Heart left ventricle (tissue), 13 donors: ENCODE results near the gene STARD7.

Experiments
- POLR2A ChIP-seq, 2 donors: fragments of 450-650 bp; IDR thresholded peaks; one replicate each; pipeline ENCODE4 v1.6.1; 2017; ENCODE audit warnings: antibody characterized with exemption in 2 of 2, mild to moderate bottlenecking in 2 of 2, moderate library complexity in 2 of 2
- TF ChIP-seq, protein P1 (sequence below), 12 donors: fragments of 200-600 bp; sonication (generic) in 4 of 12; IDR thresholded peaks; one replicate each; pipeline versions ENCODE4 v1.5.0 to v1.8.0; 2018 to 2022; ENCODE audit warnings: antibody characterized with exemption in 12 of 12, mild to moderate bottlenecking in 5 of 12
- donor health status: ischemic (EF 13 %, LVEDD 7.1; RV severe dilation, severe dysfunction).
- donor health status: DM: no; HTN: yes; CAD: no.
- donor health status: DM: no; HTN: no; CAD: no.
- donor health status: ischemic (EF 25% LVEDD 6.9; RV normal size, moderate dysfunction).
- donor health status: ischemic (EF 25% LVEDD 5.7; RV mildly dilated, moderate dysfunction).
- donor health status: ischemic (EF 35%, LVEDD 5.7; RV mildly dilated, moderate dysfunction).
- donor health status: nonischemic (EF 11% LVEDD 7.7; RV severe dilation, severe dysfunction).
- donor health status: DM: yes; HTN: yes; CAD: no.
- donor health status: PGD.
- donor health status: ischemic (EF 29% LVEDD 5.4; RV normal size, mild dysfunction).
- donor health status: nonischemic (EF 23%, LVEDD 6.1; RV moderate dilation, normal function).

GRCh38 chr2:96176661-96177060 is 32.0 kb downstream of the STARD7 start:
- no peak for TF ChIP-seq POLR2A (IDR thresholded peaks at IDR 0.05)
- TF ChIP-seq, protein P1, sequence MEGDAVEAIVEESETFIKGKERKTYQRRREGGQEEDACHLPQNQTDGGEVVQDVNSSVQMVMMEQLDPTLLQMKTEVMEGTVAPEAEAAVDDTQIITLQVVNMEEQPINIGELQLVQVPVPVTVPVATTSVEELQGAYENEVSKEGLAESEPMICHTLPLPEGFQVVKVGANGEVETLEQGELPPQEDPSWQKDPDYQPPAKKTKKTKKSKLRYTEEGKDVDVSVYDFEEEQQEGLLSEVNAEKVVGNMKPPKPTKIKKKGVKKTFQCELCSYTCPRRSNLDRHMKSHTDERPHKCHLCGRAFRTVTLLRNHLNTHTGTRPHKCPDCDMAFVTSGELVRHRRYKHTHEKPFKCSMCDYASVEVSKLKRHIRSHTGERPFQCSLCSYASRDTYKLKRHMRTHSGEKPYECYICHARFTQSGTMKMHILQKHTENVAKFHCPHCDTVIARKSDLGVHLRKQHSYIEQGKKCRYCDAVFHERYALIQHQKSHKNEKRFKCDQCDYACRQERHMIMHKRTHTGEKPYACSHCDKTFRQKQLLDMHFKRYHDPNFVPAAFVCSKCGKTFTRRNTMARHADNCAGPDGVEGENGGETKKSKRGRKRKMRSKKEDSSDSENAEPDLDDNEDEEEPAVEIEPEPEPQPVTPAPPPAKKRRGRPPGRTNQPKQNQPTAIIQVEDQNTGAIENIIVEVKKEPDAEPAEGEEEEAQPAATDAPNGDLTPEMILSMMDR (IDR thresholded peaks at IDR 0.05): no peak
